Calu3 (cell line): ENCODE data around the gene EMP2. TPM values are rescaled to one million over a fixed set of nuclear protein-coding genes. Genes with fewer than 3 reads are reported as not detected.

Experiments
- BruUV-seq: library from RNA; stranded (reverse); fragments of 400-500 nt; replicated peaks from 2 replicates; lab custom pipeline; 2021; lab: Mats Ljungman, UMichigan
- CTCF ChIA-PET: fragments of 300-600 bp; sonication (Branson Sonifier 250); formaldehyde crosslinking; loops from one replicate; lab custom pipeline; 2022; ENCODE audit warnings: antibody characterized with exemption; lab: Charles Lee
- DNase-seq: peaks from one replicate; pipeline ENCODE4 v3.0.0; 2022
- H3K27ac Mint-ChIP-seq: one replicate; pipeline ENCODE4 v1.8.0; 2022; ENCODE audit warnings: mixed read lengths; ENCODE audit not compliant: unreplicated experiment
- H3K27me3 Mint-ChIP-seq: one replicate; pipeline ENCODE4 v1.8.0; 2022; ENCODE audit warnings: mixed read lengths; ENCODE audit not compliant: unreplicated experiment
- H3K36me3 Mint-ChIP-seq: one replicate; pipeline ENCODE4 v1.8.0; 2022; ENCODE audit warnings: mild to moderate bottlenecking, moderate library complexity, mixed read lengths; ENCODE audit not compliant: insufficient read depth, unreplicated experiment
- H3K4me1 Mint-ChIP-seq: one replicate; pipeline ENCODE4 v1.8.0; 2022; ENCODE audit warnings: mild to moderate bottlenecking, low read depth, mixed read lengths; ENCODE audit not compliant: unreplicated experiment
- H3K4me3 Mint-ChIP-seq: one replicate; pipeline ENCODE4 v1.8.0; 2022; ENCODE audit warnings: mild to moderate bottlenecking, low read depth, moderate library complexity, mixed read lengths; ENCODE audit not compliant: unreplicated experiment
- H3K9me3 Mint-ChIP-seq: one replicate; pipeline ENCODE4 v1.8.0; 2022; ENCODE audit warnings: low read depth, mixed read lengths; ENCODE audit not compliant: unreplicated experiment
- CTCF ChIP-seq: fragments of 200-600 bp; IDR thresholded peaks from one replicate; pipeline ENCODE4 v1.8.0; 2022; ENCODE audit warnings: antibody characterized with exemption; ENCODE audit not compliant: unreplicated experiment
- intact Hi-C: fragments of 100-400 bp; cut with micrococcal nuclease; formaldehyde crosslinking; loops from one replicate; pipeline ENCODE4 v1.10.0; 2022; ENCODE audit not compliant: unreplicated experiment
- total RNA-seq: library from RNA; stranded (reverse); gene quantifications from 2 replicates; pipeline ENCODE4 v1.2.3, GENCODE V29; 2022

Gene EMP2
- total RNA-seq, 1 experiment from 2014 or later, result 73.9 TPM

- Mint-ChIP-seq H3K9me3 (no peaks in the 10 kb centered on the region), H3K4me1 (no peaks in the 10 kb centered on the region), H3K27ac (no peak overlapping the region), H3K27me3 (no peaks in the 10 kb centered on the region), H3K4me3 (no peak overlapping the region), H3K36me3 (peaks cover 10% of the 10 kb centered on the region)
- DNase-seq, result no peak
- no peak for TF ChIP-seq CTCF
- CTCF ChIA-PET, result no interaction called here
- no TSS peak for BruUV-seq
- intact Hi-C loops, result loop anchor here (10.0 kb wide), 1 partner anchor 48 kb away; no protein-coding TSS in a partner anchor
Observed at GRCh38 chr16:10526962-10527361, 53.4 kb downstream of the EMP2 start.

GRCh38 chr16:10525214-10525825 is 55.1 kb downstream of the EMP2 start:
- DNase-seq, result no peak
- Mint-ChIP-seq H3K36me3 (peaks cover 10% of the 10 kb centered on the region), H3K4me1 (peaks cover 5% of the 10 kb centered on the region), H3K9me3 (no peaks in the 10 kb centered on the region), H3K27me3 (no peaks in the 10 kb centered on the region), H3K4me3 (no peak overlapping the region), H3K27ac (no peak overlapping the region)
- CTCF ChIA-PET, result interaction anchor here (0.6 kb wide), 1 partner anchor 8 kb away, joined by 3 read pairs; no protein-coding TSS in a partner anchor
- intact Hi-C loops, result loop anchor here (10.0 kb wide), 1 partner anchor 49 kb away; no protein-coding TSS in a partner anchor
- no peak for TF ChIP-seq CTCF
- no TSS peak for BruUV-seq

- Mint-ChIP-seq H3K36me3 (peaks cover 16% of the 10 kb centered on the region), H3K4me1 (peaks cover 12% of the 10 kb centered on the region), H3K9me3 (no peaks in the 10 kb centered on the region), H3K27me3 (no peaks in the 10 kb centered on the region), H3K27ac (no peak overlapping the region), H3K4me3 (no peak overlapping the region)
- intact Hi-C loops, result loop anchor here (5.0 to 10.0 kb wide), 3 partner anchors 52 to 394 kb away; no protein-coding TSS in a partner anchor
- CTCF ChIA-PET, result interaction anchor here (0.6 to 1.4 kb wide), 4 partner anchors 17 to 215 kb away, joined by 3 to 5 read pairs (median 4); no protein-coding TSS in a partner anchor
- DNase-seq, result no peak
- no TSS peak for BruUV-seq
- no peak for TF ChIP-seq CTCF
Observed at GRCh38 chr16:10522966-10523365, 57.4 kb downstream of the EMP2 start.

GRCh38 chr16:10521681-10522274 is 58.6 kb downstream of the EMP2 start:
- no TSS peak for BruUV-seq
- H3K4me1 Mint-ChIP-seq, result peaks cover 12% of the 10 kb centered on the region
- no peak overlapping the region for H3K4me3 Mint-ChIP-seq
- no peaks in the 10 kb centered on the region for H3K9me3 Mint-ChIP-seq
- peak; percentile 78 for DNase-seq
- intact Hi-C loops, result loop anchor here (5.0 to 10.0 kb wide), 3 partner anchors 53 to 396 kb away; no protein-coding TSS in a partner anchor
- peak; percentile 80 for TF ChIP-seq CTCF
- CTCF ChIA-PET, result interaction anchor here (0.7 to 2.2 kb wide), 2 partner anchors 215 to 1007 kb away, joined by 3 to 10 read pairs; no protein-coding TSS in a partner anchor
- H3K27me3 Mint-ChIP-seq, result no peaks in the 10 kb centered on the region
- H3K27ac Mint-ChIP-seq, result no peak overlapping the region
- peaks cover 16% of the 10 kb centered on the region for H3K36me3 Mint-ChIP-seq
